ENCODE measurements around the gene SLC25A11.

GRCh38 chr17:4945176-4945943 lies 5.5 kb upstream of the SLC25A11 start:
- peak; percentile 51 to 73 for TF ChIP-seq POLR2AphosphoS5 (IDR thresholded peaks at IDR 0.05; ENCODE audit: insufficient read depth in 1 of 2, low read depth in 1 of 2)
- no peak for TF ChIP-seq CTCF (IDR thresholded peaks at IDR 0.05)
- TF ChIP-seq POLR2A (IDR thresholded peaks at IDR 0.05) = no peak

Measured in vagina (tissue), 2 donors.